Smooth muscle cell (in vitro differentiated cells): Measurements from ENCODE around the gene SORBS1. TPM values are rescaled to one million over a fixed set of nuclear protein-coding genes. Genes with fewer than 3 reads are reported as not detected.

Source experiments
- DNase-seq: peaks from one replicate; lab custom pipeline; 2025; ENCODE audit not compliant: unreplicated experiment; lab: John Stamatoyannopoulos, UW
- H2AFZ ChIP-seq: fragments of 200-600 bp; sonication (generic); 2 replicates; pipeline ENCODE4 v1.6.0; 2016; ENCODE audit warnings: antibody characterized with exemption, low read depth, mild to moderate bottlenecking
- H3F3A ChIP-seq: fragments of 200-600 bp; sonication (generic); 2 replicates; pipeline ENCODE4 v1.6.0; 2017; ENCODE audit warnings: antibody characterized with exemption, low read depth
- H3K27ac ChIP-seq: fragments of 200-600 bp; sonication (generic); 2 replicates; pipeline ENCODE4 v1.5.1; 2016; ENCODE audit warnings: low read depth, mild to moderate bottlenecking
- H3K27me3 ChIP-seq: fragments of 200-600 bp; sonication (generic); 2 replicates; pipeline ENCODE4 v1.6.1; 2016; ENCODE audit warnings: low read depth, mild to moderate bottlenecking
- H3K36me3 ChIP-seq: fragments of 200-600 bp; sonication (generic); 2 replicates; pipeline ENCODE4 v1.5.1; 2016; ENCODE audit warnings: low read depth
- H3K4me1 ChIP-seq: fragments of 200-600 bp; sonication (generic); 2 replicates; pipeline ENCODE4 v1.5.1; 2016; ENCODE audit warnings: low read depth
- H3K4me2 ChIP-seq: fragments of 200-600 bp; sonication (generic); 2 replicates; pipeline ENCODE4 v1.6.0; 2016; ENCODE audit warnings: mild to moderate bottlenecking
- H3K4me3 ChIP-seq: fragments of 200-600 bp; sonication (generic); 2 replicates; pipeline ENCODE4 v1.5.1; 2016; ENCODE audit warnings: mild to moderate bottlenecking
- H3K79me2 ChIP-seq: fragments of 200-600 bp; sonication (generic); 2 replicates; pipeline ENCODE4 v1.6.0; 2016; ENCODE audit warnings: low read depth, mild to moderate bottlenecking
- H3K9ac ChIP-seq: fragments of 200-600 bp; sonication (generic); 2 replicates; pipeline ENCODE4 v1.6.0; 2016; ENCODE audit warnings: low read depth
- H3K9me3 ChIP-seq: fragments of 200-600 bp; sonication (generic); replicated peaks from 2 replicates; pipeline ENCODE4 v1.5.1; 2016; ENCODE audit warnings: low read depth
- H4K20me1 ChIP-seq: fragments of 200-600 bp; sonication (generic); 2 replicates; pipeline ENCODE4 v1.6.0; 2016; ENCODE audit warnings: low read depth
- WGBS: methylation state at CpG from one replicate; pipeline ENCODE4 v1.1.7; 2016; ENCODE audit warnings: low lambda C conversion rate; 5-methylcytosine and 5-hydroxymethylcytosine counted together
- polyA plus RNA-seq: library from polyadenylated mRNA; unstranded; fragments of >200 nt; fragmentation: Nextera tagmentation; extraction: Ambion mirVana; gene quantifications from 2 replicates; pipeline ENCODE4 v1.2.1, GENCODE V29; 2016
- total RNA-seq: library from RNA; depleted of rRNA; stranded (reverse); fragments of >200 nt; gene quantifications from 2 replicates; pipeline ENCODE4 v1.2.3, GENCODE V29; 2014
- TF ChIP-seq, protein P1 (sequence below): fragments of 200-600 bp; sonication (generic); IDR thresholded peaks from 2 replicates; pipeline ENCODE4 v1.5.1; 2017; ENCODE audit warnings: borderline replicate concordance, mild to moderate bottlenecking, antibody characterized with exemption; ENCODE audit not compliant: insufficient read depth, poor library complexity, severe bottlenecking

Gene SORBS1
- total and polyA plus RNA-seq, 2 experiments from 2014 or later: 14.6 to 21.0 TPM

- no peak overlapping the region for H3K9ac ChIP-seq
- H3K27me3 ChIP-seq: no peaks in the 10 kb centered on the region
- H3K79me2 ChIP-seq: no peaks in the 10 kb centered on the region
- DNase-seq: no peak
- TF ChIP-seq, protein P1, sequence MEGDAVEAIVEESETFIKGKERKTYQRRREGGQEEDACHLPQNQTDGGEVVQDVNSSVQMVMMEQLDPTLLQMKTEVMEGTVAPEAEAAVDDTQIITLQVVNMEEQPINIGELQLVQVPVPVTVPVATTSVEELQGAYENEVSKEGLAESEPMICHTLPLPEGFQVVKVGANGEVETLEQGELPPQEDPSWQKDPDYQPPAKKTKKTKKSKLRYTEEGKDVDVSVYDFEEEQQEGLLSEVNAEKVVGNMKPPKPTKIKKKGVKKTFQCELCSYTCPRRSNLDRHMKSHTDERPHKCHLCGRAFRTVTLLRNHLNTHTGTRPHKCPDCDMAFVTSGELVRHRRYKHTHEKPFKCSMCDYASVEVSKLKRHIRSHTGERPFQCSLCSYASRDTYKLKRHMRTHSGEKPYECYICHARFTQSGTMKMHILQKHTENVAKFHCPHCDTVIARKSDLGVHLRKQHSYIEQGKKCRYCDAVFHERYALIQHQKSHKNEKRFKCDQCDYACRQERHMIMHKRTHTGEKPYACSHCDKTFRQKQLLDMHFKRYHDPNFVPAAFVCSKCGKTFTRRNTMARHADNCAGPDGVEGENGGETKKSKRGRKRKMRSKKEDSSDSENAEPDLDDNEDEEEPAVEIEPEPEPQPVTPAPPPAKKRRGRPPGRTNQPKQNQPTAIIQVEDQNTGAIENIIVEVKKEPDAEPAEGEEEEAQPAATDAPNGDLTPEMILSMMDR: no peak
- 75% methylated on average over 10 of the region's 10 CpGs for WGBS
- H3K4me2 ChIP-seq: no peak overlapping the region
- H2AFZ ChIP-seq: no peak overlapping the region
- H3K27ac ChIP-seq: no peak overlapping the region
- no peaks in the 10 kb centered on the region for H4K20me1 ChIP-seq
- H3F3A ChIP-seq: peaks cover 16% of the 10 kb centered on the region
- H3K4me1 ChIP-seq: peaks cover 25% of the 10 kb centered on the region
- H3K9me3 ChIP-seq: no peaks in the 10 kb centered on the region
- H3K4me3 ChIP-seq: no peak overlapping the region
- no peaks in the 10 kb centered on the region for H3K36me3 ChIP-seq
Observed at GRCh38 chr10:95305606-95306317, 255.4 kb downstream of the SORBS1 start.

DNA sequence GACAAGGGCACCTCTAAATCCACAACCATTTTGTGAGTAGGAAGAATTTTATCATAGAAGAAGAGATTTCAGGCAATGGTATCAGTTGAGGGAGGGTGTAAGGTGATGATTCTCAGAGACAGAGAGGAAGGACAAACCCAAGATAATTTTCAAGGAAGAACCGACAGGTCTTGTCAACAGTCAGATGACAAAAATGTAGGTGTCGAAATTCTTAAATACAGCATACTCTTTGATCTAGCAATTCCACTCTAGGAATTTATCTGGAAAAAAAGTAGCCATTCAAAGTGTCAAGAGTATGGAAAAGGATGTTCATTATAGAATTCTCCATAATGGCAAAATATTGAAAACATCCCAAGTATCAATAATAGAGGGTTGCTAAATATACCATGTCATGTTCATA is 256.2 kb downstream of the SORBS1 start:
- peaks cover 25% of the 10 kb centered on the region for H3K4me1 ChIP-seq
- TF ChIP-seq, protein P1: no peak
- H3K9me3 ChIP-seq: no peaks in the 10 kb centered on the region
- no peak for DNase-seq
- H3K4me2 ChIP-seq: no peak overlapping the region
- H2AFZ ChIP-seq: no peak overlapping the region
- 74% methylated on average over 2 of the region's 2 CpGs for WGBS
- H3K27me3 ChIP-seq: no peaks in the 10 kb centered on the region
- H3K4me3 ChIP-seq: no peak overlapping the region
- H3K9ac ChIP-seq: no peak overlapping the region
- peaks cover 13% of the 10 kb centered on the region for H3F3A ChIP-seq
- H3K36me3 ChIP-seq: no peaks in the 10 kb centered on the region
- H3K27ac ChIP-seq: no peak overlapping the region
- H3K79me2 ChIP-seq: no peaks in the 10 kb centered on the region
- H4K20me1 ChIP-seq: no peaks in the 10 kb centered on the region

GRCh38 chr10:95304463-95304862 is 256.7 kb downstream of the SORBS1 start:
- Histone ChIP-seq H3K27ac (no peak overlapping the region), H3K4me3 (no peak overlapping the region), H3K36me3 (no peaks in the 10 kb centered on the region), H3F3A (peaks cover 8% of the 10 kb centered on the region), H3K79me2 (no peaks in the 10 kb centered on the region), H2AFZ (no peak overlapping the region), H3K9ac (no peak overlapping the region), H3K4me1 (peaks cover 23% of the 10 kb centered on the region), H4K20me1 (no peaks in the 10 kb centered on the region), H3K9me3 (no peaks in the 10 kb centered on the region), H3K27me3 (no peaks in the 10 kb centered on the region), H3K4me2 (no peak overlapping the region)
- TF ChIP-seq, protein P1: no peak
- no peak for DNase-seq
- WGBS: 84% methylated on average over 4 of the region's 4 CpGs

- WGBS: 96% methylated on average over 1 of the region's 1 CpG
- TF ChIP-seq, protein P1: no peak
- no peak overlapping the region for H3K27ac ChIP-seq
- H2AFZ ChIP-seq: no peak overlapping the region
- DNase-seq: no peak
- H3K79me2 ChIP-seq: no peaks in the 10 kb centered on the region
- peaks cover 4% of the 10 kb centered on the region for H3F3A ChIP-seq
- no peaks in the 10 kb centered on the region for H3K9me3 ChIP-seq
- H4K20me1 ChIP-seq: no peaks in the 10 kb centered on the region
- H3K9ac ChIP-seq: no peak overlapping the region
- H3K4me1 ChIP-seq: peaks cover 18% of the 10 kb centered on the region
- no peaks in the 10 kb centered on the region for H3K27me3 ChIP-seq
- no peaks in the 10 kb centered on the region for H3K36me3 ChIP-seq
- no peak overlapping the region for H3K4me2 ChIP-seq
- no peak overlapping the region for H3K4me3 ChIP-seq
Observed at GRCh38 chr10:95303950-95304349, 257.2 kb downstream of the SORBS1 start.
